ENCODE results near the gene LAMA4.

DNA sequence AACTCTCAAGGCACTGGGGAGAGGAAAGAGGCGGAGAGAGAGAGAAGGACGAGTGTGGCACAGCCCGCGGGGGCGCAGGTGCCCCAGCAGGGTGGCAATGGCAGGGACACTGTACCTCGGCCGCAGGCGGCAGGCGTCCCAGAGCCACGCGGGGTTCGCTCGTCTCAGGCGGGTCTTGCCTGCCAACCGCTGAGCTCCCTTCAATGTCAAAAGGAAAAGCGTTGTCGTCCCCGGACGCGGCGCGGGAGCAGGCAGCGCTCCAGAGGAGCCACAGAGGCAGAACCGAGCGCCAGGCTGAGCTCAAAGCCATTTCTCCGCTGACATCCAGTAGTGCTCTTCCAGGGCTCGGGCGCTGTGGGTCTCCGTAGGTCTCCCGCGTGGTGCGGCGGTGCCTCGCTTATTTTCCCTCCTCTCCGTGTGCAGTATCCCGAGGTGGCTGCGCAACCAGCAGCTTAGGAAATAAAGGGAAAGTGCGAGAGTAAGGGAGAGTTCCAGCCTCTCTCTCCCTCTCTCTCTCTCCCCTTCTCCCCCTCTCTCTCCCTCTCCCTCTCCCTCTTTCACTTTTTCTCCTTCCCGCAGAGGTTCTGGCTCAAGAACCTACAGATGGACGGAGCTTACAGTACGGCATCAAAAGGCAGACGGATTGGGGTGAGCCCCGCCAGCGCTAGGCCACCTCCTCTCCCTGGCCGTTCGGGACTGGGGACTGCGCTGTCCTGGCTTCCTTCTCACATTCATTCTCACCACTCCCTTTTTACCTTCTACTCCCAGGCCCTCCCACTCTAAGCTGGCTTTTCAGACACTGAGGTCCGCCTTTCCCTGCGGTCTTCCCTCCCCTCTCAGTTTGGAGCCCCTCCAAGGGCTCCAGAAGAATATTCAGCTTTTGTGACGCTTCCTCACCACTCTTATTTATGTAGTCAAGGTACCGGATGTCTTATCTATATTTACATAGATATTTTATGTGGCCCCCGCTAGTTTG is at the start of gene LAMA4:
- TF ChIP-seq EZH2 (IDR thresholded peaks at IDR 0.05) (no peak), FOXP2 (optimal IDR thresholded peaks at IDR 0.05; ENCODE audit: control extremely low read depth, extremely low read length, insufficient read depth) (no peak)

All from SK-N-MC (cell line).